Activated CD8-positive, alpha-beta memory T cell treated with anti-CD3 and anti-CD28 coated beads, Interleukin-2, amount 50 U/mL, for 1 hour (primary cell): ENCODE measurements around the gene TAGLN2.

Experiments used
- DNase-seq: peaks from one replicate; pipeline ENCODE4 v3.0.0-alpha.2; 2020; ENCODE audit errors: extremely low read depth

The TAGLN2 gene

DNA sequence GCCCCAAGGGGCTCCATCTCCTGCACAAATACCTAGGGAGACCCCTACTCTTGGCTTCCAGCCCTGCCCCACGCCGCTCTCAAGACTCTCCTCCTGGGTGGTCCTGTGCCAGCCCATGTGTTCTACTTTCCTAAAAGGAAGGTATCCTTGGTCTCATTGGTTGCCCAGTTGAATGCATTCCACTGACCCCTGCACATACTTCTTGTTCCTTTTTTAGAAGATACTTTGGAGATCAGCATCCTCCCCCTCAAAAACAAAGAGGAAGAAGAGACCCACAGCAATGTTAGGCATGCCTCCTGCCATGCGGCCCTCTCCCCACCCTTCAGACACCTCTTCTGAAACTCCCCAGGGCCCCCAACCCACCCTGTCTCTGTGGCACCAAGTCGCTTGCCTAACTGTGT is 24.7 kb upstream of the TAGLN2 start:
- no peak for DNase-seq

- no peak for DNase-seq
These were observed 23.8 kb upstream of the TAGLN2 start for GRCh38 chr1:159949123-159949522.

GRCh38 chr1:159947942-159948341 is 22.6 kb upstream of the TAGLN2 start:
- no peak for DNase-seq

DNA sequence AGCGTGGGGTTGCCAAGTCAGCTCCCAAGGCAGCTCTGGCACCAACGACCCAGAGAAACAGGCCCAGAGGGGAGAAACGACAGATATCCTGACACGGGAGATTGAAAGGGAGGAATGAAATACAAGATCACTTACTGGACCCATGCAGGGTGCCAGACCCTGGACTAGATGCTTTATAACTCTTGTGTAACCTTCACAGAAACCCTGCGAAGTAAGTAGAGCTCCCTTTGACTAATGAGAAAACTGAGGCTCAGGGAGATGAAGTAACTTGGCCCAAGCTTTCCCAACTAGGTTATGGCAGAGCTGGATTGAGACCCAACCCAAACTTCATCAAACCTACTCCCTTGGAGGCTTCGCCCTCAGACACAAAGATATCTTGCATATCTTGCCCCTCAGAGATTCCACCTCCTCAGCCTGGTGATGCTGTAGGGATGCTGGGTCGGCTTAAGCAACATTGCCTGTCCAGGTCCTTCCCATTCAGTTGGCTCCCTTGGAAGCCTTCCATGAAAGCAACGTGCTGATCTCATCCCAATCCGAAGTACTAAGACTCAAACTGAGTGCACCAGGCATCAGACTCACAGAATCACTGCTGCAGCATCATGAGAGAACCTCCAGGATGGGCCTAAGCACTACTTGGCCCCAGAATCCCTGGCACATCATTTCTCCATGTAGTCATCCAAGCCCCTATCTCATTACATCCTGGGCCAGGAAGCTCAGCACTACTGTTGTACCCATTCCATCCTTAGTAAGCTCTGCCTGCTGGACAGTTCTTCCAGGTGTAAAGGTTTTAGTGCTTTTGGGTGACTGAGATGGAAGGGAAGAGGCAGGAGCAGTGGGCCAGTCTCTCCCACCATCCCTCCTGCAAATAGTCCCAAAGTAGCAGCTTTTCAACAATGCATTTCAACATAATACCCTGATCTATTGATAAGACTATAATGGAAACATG is 21.2 kb upstream of the TAGLN2 start:
- DNase-seq = no peak

- peak; percentile 67 for DNase-seq
These were observed 20.4 kb upstream of the TAGLN2 start, which contains the start of gene IGSF9 for GRCh38 chr1:159945483-159946241. IGSF9 (minus strand) TSS chr1:159945613; CDS start chr1:159943454, 2,159 bp downstream.

GRCh38 chr1:159944623-159945455 is 19.5 kb upstream of the TAGLN2 start:
- DNase-seq = no peak

DNA sequence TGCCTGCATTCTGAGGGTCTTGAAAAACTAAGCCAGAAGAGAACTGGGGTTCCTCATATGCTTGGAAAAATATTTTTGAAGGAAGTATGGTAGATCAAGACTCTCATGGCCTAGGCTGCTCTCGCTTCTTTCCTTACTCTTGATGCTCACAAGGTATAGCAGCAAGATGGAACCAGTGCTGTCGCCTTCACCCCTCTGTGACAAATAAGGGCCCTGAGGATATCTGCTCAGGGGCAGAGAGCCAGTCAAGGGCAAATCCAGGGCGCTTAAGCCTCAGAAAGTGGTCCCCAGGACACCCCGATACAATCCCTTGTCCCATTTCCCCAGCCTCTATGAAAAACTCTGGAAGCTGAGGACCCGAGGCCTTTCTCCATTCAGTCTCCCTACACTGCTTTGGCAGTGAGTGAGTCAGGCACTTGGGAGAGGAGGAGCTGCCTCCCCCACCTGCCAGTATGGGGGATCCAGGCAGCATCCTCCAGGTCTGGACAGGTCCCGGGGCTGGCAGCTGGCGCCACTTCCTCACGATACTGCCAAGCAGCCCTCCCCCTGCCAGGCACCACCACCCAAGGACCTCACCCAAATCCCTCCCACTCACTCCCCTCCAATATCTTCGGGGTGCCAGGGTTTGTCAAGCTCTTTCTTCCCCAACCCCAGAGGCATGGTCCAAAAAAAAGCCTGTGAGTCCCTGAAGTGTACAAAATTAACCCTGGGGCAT is 18.8 kb upstream of the TAGLN2 start:
- DNase-seq = no peak

DNA sequence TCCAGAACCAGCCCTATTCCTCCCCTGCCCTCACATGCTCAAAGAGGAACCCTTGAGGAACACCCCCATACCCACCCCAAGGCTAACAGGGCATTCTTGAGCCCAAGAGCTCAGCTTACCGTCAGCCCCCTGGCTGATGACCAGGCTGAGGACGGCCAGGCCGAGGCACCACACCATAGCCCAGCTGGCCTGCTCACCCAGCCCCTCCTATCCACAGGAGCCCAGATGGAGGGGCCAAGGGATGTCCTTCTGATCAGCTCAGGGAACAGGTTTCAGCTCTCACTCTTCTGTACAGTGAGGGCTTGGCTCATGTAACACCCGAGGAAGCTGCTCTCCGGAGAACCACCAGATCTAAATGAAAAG is 18.0 kb upstream of the TAGLN2 start:
- DNase-seq = no peak

DNA sequence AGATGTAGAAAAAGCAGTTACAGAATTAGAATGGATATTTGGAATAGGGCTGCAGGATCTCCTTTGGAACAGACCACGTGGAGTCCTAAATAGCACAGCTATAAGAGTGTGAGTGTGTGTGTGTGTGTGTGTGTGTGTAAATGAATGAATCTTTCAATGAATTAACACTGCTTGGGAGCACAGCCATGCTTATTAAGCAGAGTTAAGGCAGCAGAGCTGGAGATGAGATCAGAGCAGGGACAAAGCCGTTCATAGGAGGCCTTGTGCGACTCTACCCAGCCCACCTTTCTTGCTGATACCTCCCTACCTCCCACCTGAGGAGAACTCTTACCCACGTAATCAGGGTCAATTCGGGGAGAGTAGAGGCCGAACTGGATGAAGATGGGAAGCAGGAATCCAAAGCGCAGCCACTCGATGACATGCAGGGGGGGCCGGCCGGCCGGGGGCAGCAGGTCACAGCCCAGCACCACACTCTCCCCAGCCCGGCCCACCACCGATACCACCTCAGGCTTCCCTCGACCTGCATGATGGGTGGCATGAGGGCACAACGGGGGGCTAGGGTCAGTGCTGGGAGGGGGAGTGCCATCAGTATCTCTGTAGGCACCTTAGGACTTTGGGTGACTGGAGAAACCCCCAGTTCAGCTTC is 17.4 kb upstream of the TAGLN2 start:
- DNase-seq = no peak

DNA sequence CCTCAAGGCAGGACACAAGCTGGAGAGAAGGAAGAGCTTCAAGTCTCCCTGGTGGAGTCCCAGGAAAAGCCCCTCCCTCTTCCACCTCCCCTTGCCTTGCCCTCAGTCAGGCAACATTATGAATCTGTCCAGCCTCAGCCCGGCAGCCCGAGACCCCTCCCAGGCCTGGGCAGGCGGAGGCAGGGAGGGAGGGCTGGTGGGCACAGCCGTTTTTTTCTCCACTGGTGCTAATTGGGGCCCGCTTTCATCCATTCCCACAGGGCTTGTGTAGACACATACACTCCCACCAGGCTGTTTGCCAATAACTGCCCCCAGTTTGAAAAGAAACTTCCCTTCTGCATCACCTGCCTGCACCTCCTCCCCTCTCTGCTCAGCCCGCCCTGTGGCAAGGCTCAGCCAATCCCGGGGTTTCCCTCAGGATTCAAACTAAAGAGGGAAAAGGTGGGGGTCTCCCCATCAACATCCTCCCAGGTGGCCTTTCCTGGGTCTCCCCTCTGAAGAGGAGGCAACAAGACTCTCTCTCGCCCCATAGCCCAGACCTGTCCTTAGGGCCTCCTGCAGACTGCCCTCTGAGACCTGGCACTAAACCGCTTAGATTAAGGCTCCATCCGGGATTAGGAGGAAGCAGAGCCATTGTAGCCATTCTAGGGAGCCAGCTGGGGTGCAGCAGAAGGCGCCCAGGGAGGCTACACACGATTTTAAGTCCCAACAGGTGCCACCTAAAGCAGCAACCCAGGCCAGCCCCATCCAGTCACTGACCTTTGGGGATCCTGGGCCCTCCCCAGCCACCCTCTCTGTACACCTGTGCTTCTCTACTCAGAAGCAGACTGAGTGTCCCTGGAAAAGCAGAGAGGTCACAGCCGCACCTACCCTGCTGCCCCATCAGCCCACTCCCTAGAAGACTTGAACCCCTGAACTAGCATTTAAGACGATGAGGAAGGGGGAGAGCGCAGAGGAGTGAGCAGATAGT is 16.6 kb upstream of the TAGLN2 start:
- no peak for DNase-seq

GRCh38 chr1:159941141-159941540 is 15.8 kb upstream of the TAGLN2 start:
- no peak for DNase-seq

DNA sequence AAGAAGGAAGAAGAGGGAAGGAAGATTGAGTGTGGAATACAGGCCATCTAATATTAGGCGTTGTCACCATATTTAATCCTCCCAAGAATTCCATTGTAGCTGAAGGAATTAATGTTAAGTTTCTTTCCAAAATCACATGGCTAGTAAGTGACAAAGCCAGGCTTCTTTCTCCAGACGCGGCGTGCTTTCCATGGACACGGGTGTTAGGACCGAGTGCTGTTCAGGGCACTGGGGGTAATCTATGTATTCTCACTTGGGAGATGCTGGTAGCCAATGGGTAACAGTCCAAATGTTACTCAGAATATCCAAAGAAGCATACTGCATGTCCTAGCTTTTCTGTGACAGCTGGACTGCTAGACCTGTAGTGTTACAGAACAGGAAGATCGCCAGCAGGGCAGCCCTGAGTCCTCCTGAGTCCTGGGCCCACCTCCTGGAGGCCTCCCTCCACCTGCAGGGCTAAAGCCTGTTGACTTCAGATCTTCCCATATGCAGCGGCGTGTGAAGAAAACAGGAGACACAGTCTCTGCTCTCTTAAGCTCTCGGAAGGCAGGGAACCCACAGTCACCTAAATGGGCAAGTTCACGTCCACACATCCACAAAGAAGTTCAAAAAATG is 14.8 kb upstream of the TAGLN2 start:
- no peak for DNase-seq

GRCh38 chr1:159939678-159940002 is 14.3 kb upstream of the TAGLN2 start:
- no peak for DNase-seq

DNA sequence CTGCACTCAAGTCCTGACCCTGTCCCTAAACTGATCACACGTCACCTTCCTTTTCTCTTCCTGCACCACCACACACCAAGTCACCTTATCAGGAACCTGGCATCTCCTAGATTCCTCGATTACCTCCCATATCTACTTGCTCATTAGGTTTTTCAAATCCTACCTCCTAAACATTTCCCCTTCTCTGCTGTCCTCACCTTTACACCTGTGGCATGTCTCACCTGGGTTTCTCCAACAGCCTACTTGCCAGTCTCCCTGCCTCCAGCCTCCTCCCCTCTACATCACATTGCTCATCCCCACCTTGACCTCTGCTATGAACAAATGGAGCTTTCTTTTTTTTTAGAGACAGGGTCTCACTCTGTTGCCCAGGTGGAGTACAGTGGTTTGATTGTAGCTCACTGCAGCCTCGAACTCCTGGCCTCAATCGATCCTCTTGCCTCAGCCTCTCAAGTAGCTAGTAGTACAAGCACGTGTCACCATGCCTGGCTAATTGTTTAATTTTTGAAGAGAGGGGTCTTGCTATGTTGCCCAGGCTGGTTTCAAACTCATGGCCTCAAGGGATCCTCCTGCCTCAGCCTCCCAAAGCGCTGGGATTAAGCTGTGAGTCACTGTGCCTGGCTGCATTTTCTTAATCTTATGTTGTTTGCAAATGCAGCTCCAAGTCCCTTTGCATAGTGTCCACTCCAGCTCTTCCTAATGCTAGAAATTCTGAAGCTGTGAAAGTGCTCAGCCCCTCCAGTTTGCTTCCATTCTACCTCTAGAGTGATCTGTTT is 13.8 kb upstream of the TAGLN2 start:
- no peak for DNase-seq

DNA sequence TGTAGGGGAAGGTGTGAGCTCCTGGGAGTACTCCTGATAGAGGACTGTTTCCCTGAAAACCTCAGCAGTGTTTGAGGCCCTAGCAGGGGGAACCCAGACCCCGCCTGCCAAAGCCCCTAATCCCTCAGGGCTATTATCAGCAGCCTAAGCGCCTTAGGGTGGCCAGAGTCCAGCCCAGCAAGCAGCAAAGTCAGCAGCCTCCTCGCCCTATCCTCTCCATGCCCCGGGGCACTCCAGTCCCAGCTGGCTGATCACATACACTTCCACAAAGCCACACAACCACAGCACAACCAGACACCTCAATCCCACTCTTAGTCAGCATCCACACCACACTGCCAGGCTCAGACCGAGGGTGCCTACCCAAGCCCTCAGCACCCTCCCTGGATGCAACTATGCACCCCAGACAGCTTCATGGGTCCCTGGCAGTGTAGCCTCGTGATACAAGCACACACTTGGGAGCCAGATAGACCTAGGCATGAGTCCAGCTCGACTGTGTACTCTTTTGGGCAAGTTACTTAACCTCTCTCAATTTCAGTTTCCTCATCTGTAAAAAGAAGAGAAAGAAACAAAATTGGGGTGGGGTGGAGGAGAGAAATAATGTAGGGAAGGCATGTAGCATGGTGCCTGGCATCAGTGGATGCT is 13.0 kb upstream of the TAGLN2 start:
- no peak for DNase-seq

GRCh38 chr1:159937054-159937750 is 11.9 kb upstream of the TAGLN2 start:
- DNase-seq = no peak

GRCh38 chr1:159936273-159936904 is 11.1 kb upstream of the TAGLN2 start:
- no peak for DNase-seq
